ENCODE data around the gene TULP1. TPM values are rescaled to one million over a fixed set of nuclear protein-coding genes. Genes with fewer than 3 reads are reported as not detected.
A peak's percentile ranks its signal among the peaks of the same experiment; 100 is the strongest.

The TULP1 gene
- total RNA-seq, 4 donors from 2014 or later = not detected

GRCh38 chr6:35496841-35497570, 15.7 kb downstream of the TULP1 start, which contains the start of gene TEAD3:
Gene TEAD3, minus strand, starts transcription at chr6:35497079.
- peak; percentile 86 to 87 for TF ChIP-seq POLR2A (IDR thresholded peaks at IDR 0.05)
- TF ChIP-seq, protein P1, sequence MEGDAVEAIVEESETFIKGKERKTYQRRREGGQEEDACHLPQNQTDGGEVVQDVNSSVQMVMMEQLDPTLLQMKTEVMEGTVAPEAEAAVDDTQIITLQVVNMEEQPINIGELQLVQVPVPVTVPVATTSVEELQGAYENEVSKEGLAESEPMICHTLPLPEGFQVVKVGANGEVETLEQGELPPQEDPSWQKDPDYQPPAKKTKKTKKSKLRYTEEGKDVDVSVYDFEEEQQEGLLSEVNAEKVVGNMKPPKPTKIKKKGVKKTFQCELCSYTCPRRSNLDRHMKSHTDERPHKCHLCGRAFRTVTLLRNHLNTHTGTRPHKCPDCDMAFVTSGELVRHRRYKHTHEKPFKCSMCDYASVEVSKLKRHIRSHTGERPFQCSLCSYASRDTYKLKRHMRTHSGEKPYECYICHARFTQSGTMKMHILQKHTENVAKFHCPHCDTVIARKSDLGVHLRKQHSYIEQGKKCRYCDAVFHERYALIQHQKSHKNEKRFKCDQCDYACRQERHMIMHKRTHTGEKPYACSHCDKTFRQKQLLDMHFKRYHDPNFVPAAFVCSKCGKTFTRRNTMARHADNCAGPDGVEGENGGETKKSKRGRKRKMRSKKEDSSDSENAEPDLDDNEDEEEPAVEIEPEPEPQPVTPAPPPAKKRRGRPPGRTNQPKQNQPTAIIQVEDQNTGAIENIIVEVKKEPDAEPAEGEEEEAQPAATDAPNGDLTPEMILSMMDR (IDR thresholded peaks at IDR 0.05 in 4 of 5, conservative IDR thresholded peaks at IDR 0.05 in 1 of 5) = peak in 2 of 5 experiments; percentile 14 to 22
- in situ Hi-C loops (cut with MboI; ENCODE audit: low sequenced_read_pairs in 4 of 4) (no loop called here), intact Hi-C loops (cut with DNase I; ENCODE audit: low total_unique reads) (no loop called here)
- ATAC-seq = peak; percentile 56 to 60
- Histone ChIP-seq H3K4me3 (peak within 1 kb of the TSS; percentile 81 to 98 (median 92)), H3K27ac (peak within 1 kb of the TSS; percentile 93 to 99 (median 96)), H3K27me3 (no peaks in the 10 kb centered on the region), H3K4me1 (peaks cover 40 to 59% of the 10 kb centered on the region in 2 donors), H3K36me3 (no peaks in the 10 kb centered on the region), H3K9me3 (no peaks in the 10 kb centered on the region)
- peak in 1 of 2 donors; percentile 23 for DNase-seq

- Histone ChIP-seq H3K4me1 (peaks cover 40 to 64% of the 10 kb centered on the region in 2 donors), H3K9me3 (no peaks in the 10 kb centered on the region), H3K4me3 (peak overlapping the region; percentile 81 to 98 (median 92)), H3K27me3 (no peaks in the 10 kb centered on the region), H3K36me3 (no peaks in the 10 kb centered on the region), H3K27ac (peak overlapping the region; percentile 93 to 99 (median 96))
- TF ChIP-seq, protein P1 (IDR thresholded peaks at IDR 0.05 in 4 of 5, conservative IDR thresholded peaks at IDR 0.05 in 1 of 5) = no peak
- TF ChIP-seq POLR2A (IDR thresholded peaks at IDR 0.05) = peak; percentile 19 to 34
- no peak for DNase-seq
- in situ Hi-C loops (cut with MboI; ENCODE audit: low sequenced_read_pairs in 4 of 4) = no loop called here
- intact Hi-C loops (cut with DNase I; ENCODE audit: low total_unique reads) = no loop called here
- peak; percentile 53 to 67 for ATAC-seq
These were observed 16.5 kb downstream of the TULP1 start for GRCh38 chr6:35496036-35496840.

GRCh38 chr6:35495258-35496035, 17.2 kb downstream of the TULP1 start:
- Histone ChIP-seq H3K4me1 (peaks cover 41 to 64% of the 10 kb centered on the region in 2 donors), H3K27me3 (no peaks in the 10 kb centered on the region), H3K27ac (peak overlapping the region; percentile 93 to 99 (median 96)), H3K4me3 (peak overlapping the region; percentile 81 to 98 (median 92)), H3K36me3 (no peaks in the 10 kb centered on the region), H3K9me3 (no peaks in the 10 kb centered on the region)
- intact Hi-C loops (cut with DNase I; ENCODE audit: low total_unique reads) = no loop called here
- DNase-seq (no peak), ATAC-seq (no peak)
- TF ChIP-seq, protein P1 (IDR thresholded peaks at IDR 0.05 in 4 of 5, conservative IDR thresholded peaks at IDR 0.05 in 1 of 5) = no peak
- no peak for TF ChIP-seq POLR2A (IDR thresholded peaks at IDR 0.05)
- in situ Hi-C loops (cut with MboI; ENCODE audit: low sequenced_read_pairs in 4 of 4) = no loop called here

DNA sequence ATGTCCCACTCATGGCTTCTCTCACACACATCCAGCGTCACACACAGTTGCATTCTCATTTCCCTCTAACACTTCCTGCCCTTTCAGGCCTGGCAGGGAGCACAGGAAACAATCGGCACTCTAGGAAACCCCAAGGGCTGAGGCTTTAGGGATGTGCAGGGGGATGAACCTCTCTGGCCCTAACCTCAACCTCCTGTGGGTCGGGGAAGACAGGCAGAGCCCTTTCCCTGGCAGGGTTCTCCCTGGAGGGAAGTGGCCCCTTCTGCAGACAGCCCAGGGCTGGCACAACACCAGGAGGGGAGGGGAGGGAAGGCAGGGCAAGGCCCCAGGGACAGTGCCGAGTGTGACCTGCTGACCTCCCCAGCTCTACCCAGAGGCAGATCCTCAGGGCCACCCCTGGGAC, 18.5 kb downstream of the TULP1 start:
- DNase-seq (no peak), ATAC-seq (no peak)
- in situ Hi-C loops (cut with MboI; ENCODE audit: low sequenced_read_pairs in 4 of 4) = no loop called here
- no peaks in the 10 kb centered on the region for H3K27me3 ChIP-seq
- H3K36me3 ChIP-seq = no peaks in the 10 kb centered on the region
- intact Hi-C loops (cut with DNase I; ENCODE audit: low total_unique reads) = no loop called here
- H3K9me3 ChIP-seq = no peaks in the 10 kb centered on the region
- H3K4me3 ChIP-seq = no peak overlapping the region
- no peak for TF ChIP-seq POLR2A (IDR thresholded peaks at IDR 0.05)
- TF ChIP-seq, protein P1 (IDR thresholded peaks at IDR 0.05 in 4 of 5, conservative IDR thresholded peaks at IDR 0.05 in 1 of 5) = no peak
- peak overlapping the region in 3 of 4 donors; percentile 41 to 97 (median 93) for H3K27ac ChIP-seq
- H3K4me1 ChIP-seq = peaks cover 46 to 67% of the 10 kb centered on the region in 2 donors

Measured in gastrocnemius medialis (tissue), 4 donors.